Transverse colon (tissue), 4 donors: ENCODE data around the gene EFCAB8. TPM values are rescaled to one million over a fixed set of nuclear protein-coding genes. Genes with fewer than 3 reads are reported as not detected.

Experiments used
- DNase-seq: peaks from one replicate; pipeline ENCODE4 v3.0.0-alpha.2; 2019
- H3K27ac ChIP-seq, 4 donors: fragments of 200-600 bp; sonication (generic); 2 replicates each; pipeline ENCODE4 v1.5.1; 2016 to 2018; ENCODE audit warnings: inconsistent platforms in 4 of 4
- H3K27me3 ChIP-seq: fragments of 200-600 bp; sonication (generic); 2 replicates; pipeline ENCODE4 v1.5.1; 2017; ENCODE audit warnings: inconsistent platforms
- H3K36me3 ChIP-seq, 4 donors: fragments of 200-600 bp; sonication (generic); 2 replicates each; pipeline ENCODE4 v1.5.1; 2017 to 2019; ENCODE audit warnings: inconsistent platforms in 4 of 4
- H3K4me1 ChIP-seq, 4 donors: fragments of 200-600 bp; sonication (generic); 2 replicates each; pipeline ENCODE4 v1.5.1; 2017 to 2020; ENCODE audit warnings: inconsistent platforms in 4 of 4
- H3K4me3 ChIP-seq, 4 donors: fragments of 200-600 bp; sonication (generic); 1 replicate in 1 of 4; 2 replicates in 3 of 4; pipeline versions ENCODE4 v1.5.1 to v1.6.1; 2017 to 2019; ENCODE audit warnings: inconsistent platforms in 4 of 4
- H3K9me3 ChIP-seq, 2 donors: fragments of 200-600 bp; sonication (generic); 2 replicates each; pipeline ENCODE4 v1.5.1; 2017 to 2019; ENCODE audit warnings: inconsistent platforms in 2 of 2
- EP300 ChIP-seq: sonication (generic); formaldehyde crosslinking; IDR thresholded peaks from one replicate; pipeline ENCODE4 v1.6.1; 2017; ENCODE audit warnings: antibody characterized with exemption, low read depth
- POLR2A ChIP-seq: fragments of 450-650 bp; IDR thresholded peaks from one replicate; pipeline ENCODE4 v1.6.1; 2016; ENCODE audit warnings: antibody characterized with exemption, mild to moderate bottlenecking, moderate library complexity
- POLR2AphosphoS5 ChIP-seq, 3 donors: sonication (generic); formaldehyde crosslinking; IDR thresholded peaks; one replicate each; pipeline ENCODE4 v1.6.1; 2016; ENCODE audit warnings: antibody characterized with exemption in 3 of 3
- WGBS, 2 donors: methylation state at CpG; one replicate each; pipeline ENCODE4 v1.1.5; 2018; ENCODE audit warnings: low coverage in 1 of 2; 5-methylcytosine and 5-hydroxymethylcytosine counted together
- in situ Hi-C, 4 donors: fragments of 200-750 bp; cut with MboI; loops; one replicate each; pipeline versions ENCODE4 v1.15.0 to v1.15.1; 2017; ENCODE audit warnings: low sequenced_read_pairs in 3 of 4, low pct_ligation_motif_present in 1 of 4, low pct_unique_long_range_greater_than_20kb in 1 of 4
- intact Hi-C: fragments of 100-400 bp; cut with DNase I; formaldehyde crosslinking; loops from one replicate; pipeline ENCODE4 v1.15.1; 2023; ENCODE audit warnings: low total_unique reads
- total RNA-seq, 4 donors: library from RNA; depleted of rRNA; stranded (reverse); fragments of >200 nt; gene quantifications; one replicate each; pipeline ENCODE4 v1.1.0, GENCODE V29; 2016
- TF ChIP-seq, protein P1 (sequence below), 5 experiments: fragments of 200-600 bp in 3 of 5; fragments of 450-650 bp in 2 of 5; sonication (generic) in 3 of 5; IDR thresholded peaks; 1 replicate in 2 of 5; 2 replicates in 3 of 5; pipeline ENCODE4 v1.5.1; 2016 to 2017; ENCODE audit warnings: antibody characterized with exemption in 5 of 5, inconsistent platforms in 3 of 5, mild to moderate bottlenecking in 2 of 5, moderate library complexity in 1 of 5

The EFCAB8 gene
- total RNA-seq, 4 donors from 2014 or later: 0.14 TPM; not detected in 3

DNA sequence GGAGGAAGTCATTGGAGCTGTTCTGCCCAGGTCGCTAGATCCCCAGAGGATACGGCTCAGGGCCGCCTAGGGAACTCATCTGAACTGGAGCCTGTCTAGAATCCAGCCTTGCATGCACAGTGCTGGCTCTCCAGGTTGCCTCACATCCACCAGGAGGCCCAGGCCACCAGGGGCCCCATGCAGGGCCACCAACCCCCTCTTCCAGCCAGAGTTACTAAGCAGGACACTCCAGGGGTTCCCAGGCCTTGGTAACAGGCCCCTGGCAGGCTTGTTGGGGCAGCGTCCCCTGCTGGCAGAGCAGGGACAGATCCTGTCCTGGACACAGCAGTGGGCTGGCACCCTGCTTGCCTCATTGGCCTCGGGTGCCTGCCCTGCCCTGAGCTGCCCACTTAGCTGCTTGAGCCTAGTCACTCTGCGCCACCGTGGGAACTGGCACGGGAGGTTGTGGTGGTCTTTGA, 35.3 kb downstream of the EFCAB8 start:
- Histone ChIP-seq H3K4me1 (no peaks in the 10 kb centered on the region), H3K36me3 (no peaks in the 10 kb centered on the region), H3K9me3 (no peaks in the 10 kb centered on the region), H3K27ac (no peak overlapping the region), H3K4me3 (no peak overlapping the region), H3K27me3 (no peaks in the 10 kb centered on the region)
- intact Hi-C loops (no loop called here), in situ Hi-C loops (loop anchor here in 1 of 4 donors (10.0 kb wide), 1 partner anchor 401 kb away; no protein-coding TSS in a partner anchor)
- no peak for DNase-seq
- 84% methylated on average over 7 of the region's 8 CpGs; no CpG with 5 or more reads in 1 of the 2 donors for WGBS, 2 donors
- TF ChIP-seq POLR2AphosphoS5 (IDR thresholded peaks at IDR 0.05) (no peak), EP300 (no peak), POLR2A (no peak)
- TF ChIP-seq, protein P1, sequence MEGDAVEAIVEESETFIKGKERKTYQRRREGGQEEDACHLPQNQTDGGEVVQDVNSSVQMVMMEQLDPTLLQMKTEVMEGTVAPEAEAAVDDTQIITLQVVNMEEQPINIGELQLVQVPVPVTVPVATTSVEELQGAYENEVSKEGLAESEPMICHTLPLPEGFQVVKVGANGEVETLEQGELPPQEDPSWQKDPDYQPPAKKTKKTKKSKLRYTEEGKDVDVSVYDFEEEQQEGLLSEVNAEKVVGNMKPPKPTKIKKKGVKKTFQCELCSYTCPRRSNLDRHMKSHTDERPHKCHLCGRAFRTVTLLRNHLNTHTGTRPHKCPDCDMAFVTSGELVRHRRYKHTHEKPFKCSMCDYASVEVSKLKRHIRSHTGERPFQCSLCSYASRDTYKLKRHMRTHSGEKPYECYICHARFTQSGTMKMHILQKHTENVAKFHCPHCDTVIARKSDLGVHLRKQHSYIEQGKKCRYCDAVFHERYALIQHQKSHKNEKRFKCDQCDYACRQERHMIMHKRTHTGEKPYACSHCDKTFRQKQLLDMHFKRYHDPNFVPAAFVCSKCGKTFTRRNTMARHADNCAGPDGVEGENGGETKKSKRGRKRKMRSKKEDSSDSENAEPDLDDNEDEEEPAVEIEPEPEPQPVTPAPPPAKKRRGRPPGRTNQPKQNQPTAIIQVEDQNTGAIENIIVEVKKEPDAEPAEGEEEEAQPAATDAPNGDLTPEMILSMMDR (IDR thresholded peaks at IDR 0.05): peak in 3 of 5 experiments; percentile 14 to 17 (median 16)

DNA sequence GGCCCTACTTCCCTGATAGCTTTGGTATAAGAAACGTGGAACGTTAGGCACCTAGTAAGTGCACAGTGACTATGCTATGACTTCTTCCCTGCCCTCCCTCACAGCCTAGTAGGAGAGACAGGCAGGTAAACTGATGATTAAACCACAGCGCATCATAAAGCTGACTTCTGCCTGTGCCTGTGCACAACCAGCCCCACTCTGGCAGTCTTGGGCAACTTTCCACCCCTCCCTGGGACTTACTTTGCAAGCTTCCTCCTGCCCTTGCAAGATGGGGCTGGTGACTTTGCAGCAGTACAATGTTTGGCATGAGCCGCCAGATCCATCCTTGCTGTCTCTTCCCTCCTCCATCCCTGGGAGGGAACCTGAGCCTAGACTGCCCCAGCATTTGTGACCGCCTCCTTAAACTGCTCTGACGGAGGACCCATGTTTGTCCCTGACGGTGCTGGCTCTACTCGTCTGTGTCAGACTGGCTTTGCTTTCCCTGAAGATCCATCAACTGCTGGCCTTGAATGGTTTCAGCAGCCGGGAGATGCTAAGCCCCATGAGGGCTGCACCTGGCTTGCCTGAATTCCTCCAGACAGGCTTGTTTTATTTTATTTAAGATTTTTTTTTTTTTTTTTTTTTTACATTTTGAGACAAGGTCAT, 36.1 kb downstream of the EFCAB8 start:
- Histone ChIP-seq H3K36me3 (no peaks in the 10 kb centered on the region), H3K9me3 (no peaks in the 10 kb centered on the region), H3K27ac (no peak overlapping the region), H3K4me3 (no peak overlapping the region), H3K27me3 (no peaks in the 10 kb centered on the region), H3K4me1 (no peaks in the 10 kb centered on the region)
- TF ChIP-seq EP300 (no peak), POLR2A (no peak), POLR2AphosphoS5 (IDR thresholded peaks at IDR 0.05) (no peak)
- TF ChIP-seq, protein P1 (IDR thresholded peaks at IDR 0.05): no peak
- in situ Hi-C loops (loop anchor here in 1 of 4 donors (10.0 kb wide), 1 partner anchor 400 kb away; no protein-coding TSS in a partner anchor), intact Hi-C loops (no loop called here)
- no peak for DNase-seq
- 84 to 89% methylated on average over 3 to 9 of the region's 9 CpGs for WGBS, 2 donors

DNA sequence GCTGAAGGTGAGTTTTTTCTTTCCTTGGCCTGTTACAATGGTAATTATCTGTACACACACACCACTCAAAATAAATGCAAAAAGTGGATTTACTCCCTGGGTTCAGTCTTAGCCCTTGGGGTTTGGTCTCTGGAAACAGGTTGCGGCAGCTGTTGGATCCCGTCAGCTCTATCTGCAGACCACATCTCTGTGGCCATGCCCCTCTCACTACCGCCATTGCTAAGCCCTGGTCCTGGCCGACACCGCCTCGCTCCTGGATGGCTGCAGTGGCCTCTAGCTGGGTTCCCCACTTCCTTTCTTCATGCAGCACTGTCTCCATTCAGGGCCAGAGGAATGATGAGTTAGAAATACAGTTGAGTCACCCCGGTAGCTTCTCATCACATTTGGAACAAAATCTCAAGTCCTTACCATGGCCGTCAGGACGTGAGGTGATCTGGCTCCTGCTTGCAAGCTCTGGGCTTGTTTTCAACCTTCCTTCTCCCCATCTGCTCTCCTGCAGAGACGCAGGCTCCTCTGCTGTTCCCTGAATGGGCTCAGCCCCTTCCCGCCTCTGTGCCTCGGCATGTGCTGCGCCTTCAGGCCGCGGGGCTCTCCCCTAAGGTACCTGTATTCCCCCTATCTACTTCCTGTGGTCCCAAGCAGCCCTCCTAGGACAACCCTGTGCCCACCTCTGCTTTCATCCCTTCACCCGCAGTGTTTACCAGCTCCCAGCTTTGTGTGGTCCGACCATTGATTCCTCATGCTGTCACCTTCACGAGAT, 38.0 kb downstream of the EFCAB8 start:
- Histone ChIP-seq H3K4me3 (no peak overlapping the region), H3K36me3 (no peaks in the 10 kb centered on the region), H3K27ac (no peak overlapping the region), H3K4me1 (no peaks in the 10 kb centered on the region), H3K9me3 (no peaks in the 10 kb centered on the region), H3K27me3 (no peaks in the 10 kb centered on the region)
- in situ Hi-C loops: loop anchor here in 1 of 4 donors (10.0 kb wide), 1 partner anchor 398 kb away; no protein-coding TSS in a partner anchor
- DNase-seq: no peak
- 92 to 93% methylated on average over 7 to 18 of the region's 18 CpGs for WGBS, 2 donors
- intact Hi-C loops: no loop called here
- no peak for TF ChIP-seq EP300
- TF ChIP-seq, protein P1 (IDR thresholded peaks at IDR 0.05): no peak
- no peak for TF ChIP-seq POLR2AphosphoS5 (IDR thresholded peaks at IDR 0.05)
- TF ChIP-seq POLR2A: no peak

DNA sequence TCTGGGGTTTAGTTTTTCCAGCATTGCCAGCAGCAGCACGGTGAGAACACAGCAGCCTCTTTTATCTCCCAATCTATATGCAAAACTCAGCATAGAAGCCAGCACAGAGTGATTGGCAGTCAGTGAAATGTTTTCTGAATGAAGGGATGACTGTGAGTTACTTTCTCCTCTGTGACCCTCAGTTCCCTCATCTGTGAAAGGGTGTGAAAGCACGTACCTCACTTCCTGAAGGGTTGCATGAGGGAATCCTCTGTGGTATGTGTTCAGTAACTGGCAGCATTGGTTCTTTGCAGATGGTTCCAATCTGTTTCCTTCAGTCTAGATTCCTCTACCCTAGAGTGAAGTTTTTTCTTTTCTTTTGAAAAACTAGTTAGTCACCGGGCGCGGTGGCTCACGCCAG, 40.0 kb downstream of the EFCAB8 start:
- TF ChIP-seq, protein P1 (IDR thresholded peaks at IDR 0.05): no peak
- Histone ChIP-seq H3K27me3 (no peaks in the 10 kb centered on the region), H3K9me3 (no peaks in the 10 kb centered on the region), H3K4me1 (no peaks in the 10 kb centered on the region), H3K4me3 (no peak overlapping the region), H3K36me3 (no peaks in the 10 kb centered on the region), H3K27ac (no peak overlapping the region)
- in situ Hi-C loops: loop anchor here in 1 of 4 donors (10.0 kb wide), 1 partner anchor 396 kb away; no protein-coding TSS in a partner anchor
- intact Hi-C loops: no loop called here
- DNase-seq: no peak
- 61 to 81% methylated on average over 4 to 6 of the region's 6 CpGs for WGBS, 2 donors
